HG02798 (cell line): ENCODE data around the gene NUP107.

Experiments
- ATAC-seq: cut with Tn5 transposase; IDR thresholded peaks from one replicate; pipeline ENCODE4 v1.9.1; 2021; ENCODE audit warnings: mild to moderate bottlenecking; ENCODE audit not compliant: unreplicated experiment, poor library complexity

The NUP107 gene

DNA sequence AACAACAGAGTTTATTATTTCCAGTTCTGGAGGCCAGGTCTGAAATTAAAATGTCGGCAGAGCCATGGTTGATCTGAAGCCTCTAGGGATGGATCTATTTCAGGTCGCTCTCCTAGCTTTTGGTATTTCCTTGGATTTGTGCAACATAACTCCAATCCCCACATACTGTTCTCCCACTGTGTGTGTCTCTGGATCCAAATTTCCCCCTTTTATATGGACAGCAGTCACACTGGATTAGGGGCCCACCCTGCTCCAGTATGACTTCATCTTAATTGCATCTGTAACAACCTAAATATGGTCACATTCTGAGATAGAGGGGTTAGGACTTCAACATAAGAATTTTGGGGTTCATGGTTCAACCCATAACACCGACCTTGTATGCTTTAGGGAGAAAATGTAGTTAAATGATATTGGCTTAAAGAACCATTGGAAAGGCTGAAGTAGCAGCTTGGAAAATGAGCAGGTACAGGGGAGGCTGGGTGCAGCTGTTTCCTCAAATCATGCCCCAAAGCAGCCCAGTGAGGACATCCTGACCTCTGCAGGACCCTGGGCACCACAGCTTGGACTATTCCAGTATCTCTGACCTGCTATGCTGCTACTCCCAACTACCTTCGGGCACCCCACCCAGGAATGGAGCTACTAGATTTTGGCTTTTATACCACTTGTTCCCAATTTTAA is 107.3 kb downstream of the NUP107 start:
- no peak for ATAC-seq

DNA sequence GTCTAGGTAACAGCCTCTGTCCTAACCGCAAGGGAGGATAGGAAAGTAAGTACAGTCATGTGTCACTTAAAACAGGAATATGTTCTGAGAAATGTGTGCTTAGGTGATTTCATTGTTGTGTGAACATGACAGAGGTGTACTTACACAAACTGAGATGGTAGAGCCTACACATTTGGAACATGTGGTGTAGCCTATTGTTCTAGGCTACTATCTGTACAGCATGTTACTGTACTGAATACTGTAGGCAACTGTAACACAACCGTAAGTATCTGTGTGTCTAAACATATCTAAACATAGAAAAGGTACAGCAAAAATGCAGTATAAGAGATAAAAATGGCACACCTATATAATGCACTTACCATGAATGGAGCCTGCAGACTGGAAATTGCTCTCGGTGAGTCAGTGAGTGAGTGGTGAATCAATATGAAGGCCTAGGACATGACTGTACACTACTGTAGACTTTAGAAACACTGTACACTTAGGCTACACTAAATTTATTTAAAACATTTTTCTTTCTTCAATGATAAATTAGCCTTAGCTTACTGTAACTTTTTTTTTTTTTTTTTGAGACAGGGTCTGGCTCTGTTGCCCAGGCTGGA is 108.0 kb downstream of the NUP107 start:
- no peak for ATAC-seq
